H9 (cell line): ENCODE results near the gene MYO18A. TPM values are rescaled to one million over a fixed set of nuclear protein-coding genes. Genes with fewer than 3 reads are reported as not detected.

Experiments used
- DNase-seq: peaks from one replicate; pipeline ENCODE4 v3.0.0-alpha.2; 2017
- H2AFZ ChIP-seq: one replicate; pipeline ENCODE4 v1.6.1; 2013; ENCODE audit warnings: mild to moderate bottlenecking, low read length, control low read depth, moderate library complexity
- H2AK5ac ChIP-seq: 2 replicates; pipeline ENCODE4 v1.6.1; 2013; ENCODE audit warnings: low read length, control low read depth, mixed read lengths; ENCODE audit not compliant: insufficient read length
- H2BK120ac ChIP-seq: one replicate; pipeline ENCODE4 v1.6.1; 2013; ENCODE audit warnings: low read depth, mild to moderate bottlenecking, low read length, control low read depth, inconsistent platforms; ENCODE audit not compliant: poor library complexity, severe bottlenecking
- H2BK12ac ChIP-seq: 2 replicates; pipeline ENCODE4 v1.6.1; 2013; ENCODE audit warnings: low read length, control low read depth, mixed read lengths, low read depth; ENCODE audit not compliant: insufficient read length
- H2BK15ac ChIP-seq: 2 replicates; pipeline ENCODE4 v1.6.1; 2013; ENCODE audit warnings: low read depth, low read length, control low read depth
- H2BK20ac ChIP-seq: one replicate; pipeline ENCODE4 v1.6.1; 2013; ENCODE audit warnings: low read depth, mild to moderate bottlenecking, low read length, control low read depth, inconsistent platforms; ENCODE audit not compliant: poor library complexity, severe bottlenecking
- H2BK5ac ChIP-seq: 2 replicates; pipeline ENCODE4 v1.6.1; 2013; ENCODE audit warnings: low read length, control low read depth, mixed read lengths; ENCODE audit not compliant: insufficient read length
- H3K14ac ChIP-seq: 2 replicates; pipeline ENCODE4 v1.6.1; 2013; ENCODE audit warnings: low read length, control low read depth; ENCODE audit not compliant: insufficient read depth
- H3K18ac ChIP-seq: 2 replicates; pipeline ENCODE4 v1.6.1; 2013; ENCODE audit warnings: low read depth, mild to moderate bottlenecking, mixed read lengths, low read length, control low read depth; ENCODE audit not compliant: insufficient read length
- H3K23ac ChIP-seq: 2 replicates; pipeline ENCODE4 v1.6.1; 2013; ENCODE audit warnings: low read length, control low read depth, mixed read lengths, low read depth; ENCODE audit not compliant: insufficient read length
- H3K23me2 ChIP-seq: 2 replicates; pipeline ENCODE4 v1.6.1; 2013; ENCODE audit warnings: low read depth, mild to moderate bottlenecking, mixed read lengths, low read length, control low read depth; ENCODE audit not compliant: insufficient read length, poor library complexity, severe bottlenecking
- H3K27ac ChIP-seq: 2 replicates; pipeline ENCODE4 v1.5.1; 2013; ENCODE audit warnings: low read length, control low read depth, mixed read lengths, low read depth; ENCODE audit not compliant: insufficient read length
- H3K27me3 ChIP-seq: 2 replicates; pipeline ENCODE4 v1.6.1; 2013; ENCODE audit warnings: low read length, control low read depth, inconsistent platforms; ENCODE audit not compliant: insufficient read depth
- H3K4ac ChIP-seq: 2 replicates; pipeline ENCODE4 v1.6.1; 2013; ENCODE audit warnings: low read depth, mild to moderate bottlenecking, control low read depth, inconsistent platforms, low read length, moderate library complexity
- H3K4me1 ChIP-seq: 2 replicates; pipeline ENCODE4 v1.6.1; 2013; ENCODE audit warnings: low read length, control low read depth, inconsistent platforms; ENCODE audit not compliant: insufficient read depth
- H3K4me2 ChIP-seq: 2 replicates; pipeline ENCODE4 v1.6.1; 2013; ENCODE audit warnings: low read length, control low read depth, mixed read lengths; ENCODE audit not compliant: insufficient read length, insufficient read depth
- H3K56ac ChIP-seq: 2 replicates; pipeline ENCODE4 v1.6.1; 2013; ENCODE audit warnings: low read depth, mild to moderate bottlenecking, mixed read lengths, low read length, control low read depth; ENCODE audit not compliant: insufficient read length
- H3K79me1 ChIP-seq: 2 replicates; pipeline ENCODE4 v1.6.1; 2013; ENCODE audit warnings: low read depth, mild to moderate bottlenecking, moderate library complexity, low read length, control low read depth, inconsistent platforms; ENCODE audit not compliant: insufficient read depth, poor library complexity, severe bottlenecking
- H3K79me2 ChIP-seq: 2 replicates; pipeline ENCODE4 v1.6.1; 2013; ENCODE audit warnings: low read length, control low read depth, inconsistent platforms; ENCODE audit not compliant: insufficient read depth
- H3K9ac ChIP-seq: 2 replicates; pipeline ENCODE4 v1.6.1; 2013; ENCODE audit warnings: low read length, control low read depth, mixed read lengths; ENCODE audit not compliant: insufficient read length; ENCODE audit errors: extremely low read depth
- H3K9me3 ChIP-seq: one replicate; pipeline ENCODE4 v1.6.1; 2013; ENCODE audit warnings: low read depth, low read length, inconsistent platforms; ENCODE audit not compliant: control insufficient read depth
- H3T11ph ChIP-seq: one replicate; pipeline ENCODE4 v1.6.1; 2013; ENCODE audit warnings: mild to moderate bottlenecking, low read length, control low read depth, inconsistent platforms
- H4K20me1 ChIP-seq: one replicate; pipeline ENCODE4 v1.6.1; 2013; ENCODE audit not compliant: control insufficient read depth, insufficient read length, insufficient read depth
- H4K5ac ChIP-seq: 2 replicates; pipeline ENCODE4 v1.6.1; 2013; ENCODE audit warnings: low read depth, mild to moderate bottlenecking, mixed read lengths, low read length, control low read depth; ENCODE audit not compliant: insufficient read length
- H4K8ac ChIP-seq: replicated peaks from 2 replicates; pipeline ENCODE4 v1.6.1; 2013; ENCODE audit warnings: low read length, control low read depth, mixed read lengths, low read depth; ENCODE audit not compliant: insufficient read length
- H4K91ac ChIP-seq: 2 replicates; pipeline ENCODE4 v1.6.1; 2013; ENCODE audit warnings: low read depth, mild to moderate bottlenecking, moderate library complexity, mixed read lengths, low read length, control low read depth; ENCODE audit not compliant: insufficient read length
- H3K27ac Mint-ChIP-seq, 3 experiments: 2 replicates in 2 of 3; 3 replicates in 1 of 3; pipeline ENCODE4 v1.8.0; 2020 to 2021; ENCODE audit warnings: mixed read lengths in 3 of 3, mild to moderate bottlenecking in 1 of 3, moderate library complexity in 1 of 3
- H3K27me3 Mint-ChIP-seq: 2 replicates; pipeline ENCODE4 v1.8.0; 2021; ENCODE audit warnings: low read depth, mild to moderate bottlenecking, moderate library complexity, mixed read lengths
- H3K36me3 Mint-ChIP-seq, 3 experiments: 2 replicates in 2 of 3; 3 replicates in 1 of 3; pipeline ENCODE4 v1.8.0; 2020 to 2021; ENCODE audit warnings: low read depth in 3 of 3, mixed read lengths in 3 of 3; ENCODE audit not compliant: insufficient read depth in 1 of 3
- H3K4me1 Mint-ChIP-seq, 2 experiments: 2 replicates each; pipeline ENCODE4 v1.8.0; 2020; ENCODE audit warnings: mixed read lengths in 2 of 2
- H3K4me3 Mint-ChIP-seq, 2 experiments: 2 replicates in 1 of 2; 3 replicates in 1 of 2; pipeline ENCODE4 v1.8.0; 2020 to 2021; ENCODE audit warnings: mild to moderate bottlenecking in 2 of 2, mixed read lengths in 2 of 2, moderate library complexity in 1 of 2
- H3K9me3 Mint-ChIP-seq, 2 experiments: 2 replicates in 1 of 2; 3 replicates in 1 of 2; pipeline ENCODE4 v1.8.0; 2020; ENCODE audit warnings: mild to moderate bottlenecking in 2 of 2, mixed read lengths in 2 of 2, moderate library complexity in 1 of 2
- WGBS: extraction: QIAGEN DNeasy Blood & Tissue Kit; methylation state at CpG from one replicate; pipeline ENCODE4 v1.1.7; 2013; ENCODE audit warnings: missing lambda C conversion rate, low lambda C conversion rate, mixed read lengths; ENCODE audit not compliant: insufficient read length; ENCODE audit errors: extremely low coverage; 5-methylcytosine and 5-hydroxymethylcytosine counted together
- total RNA-seq: library from RNA; stranded (reverse); gene quantifications from 2 replicates; pipeline ENCODE4 v1.2.1, GENCODE V29; 2021
- TF ChIP-seq, protein P1 (sequence below): fragments of 200-600 bp; sonication (generic); conservative IDR thresholded peaks from 3 replicates; pipeline ENCODE4 v1.8.0; 2021; ENCODE audit warnings: antibody characterized with exemption, mild to moderate bottlenecking

MYO18A gene
- total RNA-seq, 1 experiment from 2014 or later: 21.6 TPM

DNA sequence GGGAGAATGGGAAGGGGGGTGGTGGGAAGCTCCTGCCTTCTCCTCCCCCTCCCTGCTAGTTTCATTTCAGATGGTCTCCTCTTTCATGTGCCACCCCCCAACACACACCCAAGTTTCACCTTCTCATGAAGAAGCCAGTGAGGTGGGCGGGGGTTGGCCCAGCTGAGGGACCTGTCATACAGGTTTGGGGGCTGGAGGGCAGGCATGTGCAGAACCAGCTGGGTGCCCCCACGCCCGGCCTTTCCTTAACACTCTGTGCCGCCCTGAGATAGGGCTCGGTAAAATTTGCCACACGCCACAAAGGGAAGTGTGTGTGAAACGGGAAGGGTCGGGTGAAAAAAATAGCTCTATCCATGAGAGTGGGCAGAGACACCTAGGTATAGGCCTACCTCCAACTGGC is 79.9 kb downstream of the MYO18A start:
- Histone ChIP-seq H3K14ac (no peak overlapping the region), H3K56ac (no peak overlapping the region), H2AK5ac (no peak overlapping the region), H3K18ac (no peak overlapping the region), H3K23ac (no peak overlapping the region), H3K4me1 (no peaks in the 10 kb centered on the region), H3K4ac (no peak overlapping the region), H2AFZ (no peak overlapping the region), H3K23me2 (no peaks in the 10 kb centered on the region), H4K5ac (no peak overlapping the region), H3K79me1 (no peaks in the 10 kb centered on the region), H3K9me3 (no peaks in the 10 kb centered on the region), H4K91ac (no peak overlapping the region), H3T11ph (no peak overlapping the region), H3K4me2 (no peak overlapping the region), H3K27ac (no peak overlapping the region), H4K20me1 (no peaks in the 10 kb centered on the region), H2BK12ac (no peak overlapping the region), H2BK15ac (no peak overlapping the region), H2BK120ac (no peak overlapping the region), H3K9ac (no peak overlapping the region), H3K79me2 (no peaks in the 10 kb centered on the region), H2BK5ac (no peak overlapping the region), H4K8ac (no peak overlapping the region), H2BK20ac (no peak overlapping the region), H3K27me3 (no peaks in the 10 kb centered on the region)
- peaks cover 13 to 17% of the 10 kb centered on the region in 2 experiments for H3K4me1 Mint-ChIP-seq
- WGBS: no CpG with 5 or more reads among the region's 8 CpGs
- peaks cover 16 to 39% (median 23%) of the 10 kb centered on the region in 3 experiments; a peak in 6 of 7 replicates for H3K36me3 Mint-ChIP-seq
- no peak for DNase-seq
- H3K27ac Mint-ChIP-seq: no peak overlapping the region
- TF ChIP-seq, protein P1, sequence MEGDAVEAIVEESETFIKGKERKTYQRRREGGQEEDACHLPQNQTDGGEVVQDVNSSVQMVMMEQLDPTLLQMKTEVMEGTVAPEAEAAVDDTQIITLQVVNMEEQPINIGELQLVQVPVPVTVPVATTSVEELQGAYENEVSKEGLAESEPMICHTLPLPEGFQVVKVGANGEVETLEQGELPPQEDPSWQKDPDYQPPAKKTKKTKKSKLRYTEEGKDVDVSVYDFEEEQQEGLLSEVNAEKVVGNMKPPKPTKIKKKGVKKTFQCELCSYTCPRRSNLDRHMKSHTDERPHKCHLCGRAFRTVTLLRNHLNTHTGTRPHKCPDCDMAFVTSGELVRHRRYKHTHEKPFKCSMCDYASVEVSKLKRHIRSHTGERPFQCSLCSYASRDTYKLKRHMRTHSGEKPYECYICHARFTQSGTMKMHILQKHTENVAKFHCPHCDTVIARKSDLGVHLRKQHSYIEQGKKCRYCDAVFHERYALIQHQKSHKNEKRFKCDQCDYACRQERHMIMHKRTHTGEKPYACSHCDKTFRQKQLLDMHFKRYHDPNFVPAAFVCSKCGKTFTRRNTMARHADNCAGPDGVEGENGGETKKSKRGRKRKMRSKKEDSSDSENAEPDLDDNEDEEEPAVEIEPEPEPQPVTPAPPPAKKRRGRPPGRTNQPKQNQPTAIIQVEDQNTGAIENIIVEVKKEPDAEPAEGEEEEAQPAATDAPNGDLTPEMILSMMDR: no peak
- H3K9me3 Mint-ChIP-seq: no peaks in the 10 kb centered on the region
- no peak overlapping the region for H3K4me3 Mint-ChIP-seq
- no peaks in the 10 kb centered on the region for H3K27me3 Mint-ChIP-seq
